H4 (cell line): ENCODE results near the gene SLC39A2. TPM values are rescaled to one million over a fixed set of nuclear protein-coding genes. Genes with fewer than 3 reads are reported as not detected.
"Not testable (repeated sequence)": the region's sequence is repeated elsewhere in the genome, so short reads cannot be mapped to it uniquely, and the experiment has no call there.

Source experiments
- DNase-seq: peaks from one replicate; pipeline ENCODE4 v3.0.0-alpha.2; 2015; ENCODE audit warnings: low spot score
- total RNA-seq: library from RNA; depleted of rRNA; stranded (reverse); fragments of >200 nt; shearing (Covaris generic); gene quantifications from 2 replicates; pipeline ENCODE4 v1.2.3, GENCODE V29; 2014

SLC39A2 gene
- total RNA-seq, 1 experiment from 2014 or later: not detected

DNA sequence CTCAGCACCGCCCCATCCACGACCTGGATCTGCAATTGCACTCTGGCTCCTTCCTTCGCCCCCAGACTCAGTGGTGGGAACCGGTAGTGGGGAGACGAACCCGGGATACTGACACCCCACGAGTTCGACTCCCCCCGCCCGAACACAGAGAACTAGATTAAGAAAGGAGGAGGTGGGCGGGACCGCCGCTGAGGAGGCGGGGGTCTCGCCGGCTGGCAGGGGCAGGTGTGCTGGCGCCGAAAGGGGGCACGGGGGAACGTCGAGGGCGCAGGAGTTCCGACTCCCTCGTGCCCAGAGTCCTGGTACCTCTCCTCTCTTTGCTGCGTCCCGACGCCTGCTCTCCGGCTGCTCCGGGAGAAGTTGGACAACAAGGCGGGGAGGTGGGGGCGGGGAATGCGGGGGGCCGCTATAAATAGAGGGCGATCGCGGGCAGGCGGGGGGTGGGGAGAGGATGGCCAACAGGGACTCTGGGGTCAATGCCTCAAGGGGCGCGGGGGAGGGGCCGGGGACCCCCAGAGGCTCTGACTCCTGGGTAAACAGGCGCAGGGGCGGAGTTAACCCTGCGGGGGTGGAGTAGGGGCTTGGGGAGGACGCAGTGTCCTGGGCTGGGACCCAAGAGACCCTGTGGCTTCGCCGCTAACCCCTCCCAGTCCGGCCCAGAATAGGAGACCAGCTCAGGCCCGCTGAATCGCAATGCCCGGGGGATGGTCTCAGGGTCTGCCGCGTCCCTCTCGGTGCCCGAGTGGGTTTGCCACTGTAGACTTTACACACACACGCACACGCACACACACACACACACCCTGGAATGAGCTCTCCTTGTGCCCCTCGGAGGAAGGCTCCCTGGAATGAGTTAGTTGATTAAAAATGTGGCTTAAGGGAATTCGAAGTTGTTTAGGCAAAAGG, 26.5 kb downstream of the SLC39A2 start:
- no peak for DNase-seq

DNA sequence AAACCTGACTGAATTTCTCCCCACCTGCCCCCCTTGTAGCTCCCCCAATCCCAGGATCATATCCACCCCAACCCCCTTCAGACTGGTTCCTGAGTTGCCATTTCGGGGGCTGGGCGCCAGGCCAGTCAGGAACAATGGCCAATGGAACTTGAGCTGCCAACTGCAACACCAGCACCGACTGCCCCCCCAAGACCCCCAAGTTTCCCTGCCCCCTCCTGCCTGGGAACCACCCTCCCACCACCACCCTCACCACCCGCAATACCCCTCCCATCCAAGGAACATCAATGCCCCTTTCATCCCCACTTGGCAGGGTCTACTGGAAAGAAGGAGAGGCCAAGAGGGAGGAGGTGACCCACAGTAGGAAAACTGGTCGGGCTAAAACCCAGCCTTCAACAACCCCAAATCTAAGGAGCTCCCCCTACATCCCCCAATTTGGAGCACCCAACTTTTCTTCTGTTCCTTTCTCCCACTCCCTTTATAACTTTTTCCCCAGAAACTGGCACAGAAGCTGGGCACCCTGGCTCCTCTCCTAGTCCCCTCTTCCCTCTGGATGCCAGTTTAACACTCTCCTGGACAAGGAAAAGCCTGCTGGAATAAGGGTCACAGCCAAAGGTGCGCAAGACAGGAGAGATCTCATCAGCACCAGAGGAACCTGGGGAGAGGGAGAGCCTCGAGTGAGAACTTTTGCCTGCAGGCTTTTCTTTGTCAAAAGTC, 27.3 kb downstream of the SLC39A2 start:
- DNase-seq: no peak

DNA sequence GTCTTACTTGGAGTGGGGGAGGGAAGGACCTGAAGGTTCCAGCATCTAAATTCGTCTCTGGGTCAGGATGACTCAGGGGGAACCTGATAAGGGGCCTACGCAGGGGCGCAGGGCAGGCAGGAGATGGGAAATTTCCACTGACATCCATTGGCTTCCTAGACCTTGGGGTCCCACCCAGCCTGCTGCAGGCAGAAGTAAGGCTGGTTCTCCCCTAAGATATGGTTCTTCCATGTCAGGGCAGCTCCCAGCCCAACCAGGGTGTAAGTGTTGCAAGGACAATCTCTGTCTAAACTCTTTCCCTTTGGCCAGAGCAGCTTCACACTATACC, 27.9 kb downstream of the SLC39A2 start:
- DNase-seq: no peak

DNA sequence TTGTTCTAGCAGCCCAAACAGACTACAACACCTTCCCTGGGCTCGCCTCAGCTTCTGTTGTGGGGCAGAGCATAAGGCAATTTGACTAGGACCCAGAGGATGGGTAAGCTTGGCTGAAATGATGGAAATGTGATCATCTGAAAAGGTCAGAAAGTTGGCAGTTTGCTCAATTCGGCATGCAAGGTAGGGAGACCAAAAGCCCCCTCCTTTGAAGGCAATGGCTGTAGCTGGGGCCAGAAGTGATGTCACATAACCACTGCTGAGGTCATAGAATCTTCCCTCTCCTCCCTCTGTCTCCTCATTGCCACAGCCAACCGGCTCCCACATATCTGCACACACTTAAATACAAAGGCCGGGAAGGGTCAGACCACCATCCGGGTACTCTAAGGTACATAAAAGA, 30.8 kb downstream of the SLC39A2 start, which contains the start of gene TPPP2:
Gene TPPP2 (plus strand): TSS at position 301 of the 400 bp plus-strand sequence. CDS start 365 bp downstream, outside the sequence.
- DNase-seq: no peak

DNA sequence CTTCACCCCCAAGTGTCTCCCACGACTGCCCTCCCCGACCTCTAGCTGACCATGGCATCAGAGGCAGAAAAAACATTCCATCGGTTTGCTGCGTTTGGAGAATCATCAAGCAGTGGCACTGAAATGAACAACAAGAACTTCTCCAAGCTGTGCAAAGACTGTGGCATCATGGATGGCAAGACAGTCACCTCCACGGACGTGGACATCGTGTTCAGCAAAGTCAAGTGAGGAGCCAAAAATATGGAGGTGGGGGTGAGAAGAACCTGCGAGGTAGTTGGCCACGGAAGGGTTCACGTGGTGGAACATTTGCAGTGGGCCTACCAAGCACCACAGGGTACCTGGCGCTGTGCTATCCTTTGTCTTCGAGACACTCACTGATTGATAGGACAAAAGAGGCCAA, 31.4 kb downstream of the SLC39A2 start:
- DNase-seq: no peak

DNA sequence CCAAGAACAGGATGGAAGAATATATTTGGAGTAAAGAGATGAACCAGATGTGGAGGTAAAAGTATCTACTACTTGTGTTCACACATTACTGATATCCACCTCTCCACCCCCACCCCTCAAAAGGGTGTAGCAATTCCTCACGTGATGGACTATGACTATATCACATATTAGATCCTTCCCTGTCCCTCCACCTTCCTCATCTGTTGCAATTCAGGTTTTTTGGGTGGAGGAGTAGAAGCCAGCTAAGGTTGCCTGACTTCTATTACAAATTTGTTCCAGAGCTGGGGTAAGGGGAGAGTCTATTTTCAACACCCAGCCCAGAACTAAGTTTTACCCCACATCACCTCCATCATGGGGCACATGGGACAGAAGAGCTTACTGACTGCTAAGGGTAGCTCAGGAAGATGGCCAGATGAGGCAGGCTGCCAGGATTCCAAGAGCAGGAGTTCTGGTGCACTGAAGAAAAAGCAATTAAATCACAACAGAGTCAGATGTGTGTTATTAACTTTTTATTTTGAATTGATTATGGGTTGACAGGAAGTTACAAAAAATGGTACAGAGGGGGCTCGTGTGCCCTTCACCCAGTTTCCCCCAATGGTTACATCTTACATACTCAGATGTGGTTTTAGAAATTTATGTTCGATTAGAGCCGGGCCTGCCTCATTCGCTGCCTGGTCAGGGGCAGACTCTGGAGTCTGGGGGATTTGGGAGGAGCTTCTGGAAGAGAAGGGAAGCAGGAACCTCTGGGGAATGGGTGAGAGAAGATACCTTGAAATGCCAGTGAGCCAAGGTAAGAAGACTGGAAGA, 33.4 kb downstream of the SLC39A2 start:
- DNase-seq: no peak

DNA sequence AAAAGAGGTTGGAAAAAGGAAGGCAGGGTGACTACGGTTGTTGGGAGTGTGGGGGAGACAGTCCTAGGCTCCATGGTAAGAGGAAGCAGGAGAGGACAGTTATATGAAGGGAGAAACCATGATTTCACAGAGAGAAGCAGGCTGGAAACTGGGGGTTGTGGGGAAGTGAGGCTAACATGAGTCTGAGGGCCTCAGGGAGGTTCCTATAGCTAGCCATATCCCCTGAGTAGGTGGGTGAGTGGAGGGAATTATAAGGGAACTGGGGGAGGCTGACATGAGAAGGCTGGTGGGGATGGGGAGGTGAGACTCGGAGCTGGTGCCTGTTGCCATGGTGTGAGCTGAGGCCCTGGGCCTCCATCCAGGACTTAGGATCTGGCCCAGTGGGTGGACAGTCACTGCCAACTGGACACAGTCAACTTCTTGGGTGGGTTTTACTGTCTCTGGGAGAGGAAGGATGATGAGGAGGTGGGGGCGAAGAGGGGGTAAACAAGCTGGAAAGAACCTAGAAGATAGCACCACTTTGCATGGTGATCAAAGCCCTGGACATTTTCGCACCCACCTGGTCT, 34.1 kb downstream of the SLC39A2 start:
- no peak for DNase-seq

DNA sequence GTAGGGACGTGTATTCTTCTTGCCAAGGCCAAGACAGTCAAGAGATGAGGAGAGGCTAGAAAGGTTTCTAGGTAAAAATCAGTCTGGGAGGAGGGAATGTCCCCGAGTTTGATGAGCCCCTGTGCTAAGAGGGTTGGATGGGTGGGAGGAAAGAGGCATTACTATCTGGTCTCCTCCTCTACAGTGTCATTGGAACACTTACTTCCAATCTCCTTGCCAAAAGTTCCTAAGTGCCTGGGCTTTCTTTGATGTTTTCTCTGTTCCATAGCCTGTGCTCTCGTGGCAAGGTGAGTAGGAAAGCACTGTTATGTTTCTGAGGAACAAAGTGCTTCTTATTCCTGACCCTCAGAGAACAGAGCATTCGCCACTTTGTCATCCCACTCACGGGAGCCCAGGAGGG, 35.6 kb downstream of the SLC39A2 start, which contains the start of gene RNASE13:
Gene RNASE13 (minus strand): TSS at position 101 of the 400 bp plus-strand sequence. CDS start 519 bp downstream, outside the sequence.
- DNase-seq: no peak

DNA sequence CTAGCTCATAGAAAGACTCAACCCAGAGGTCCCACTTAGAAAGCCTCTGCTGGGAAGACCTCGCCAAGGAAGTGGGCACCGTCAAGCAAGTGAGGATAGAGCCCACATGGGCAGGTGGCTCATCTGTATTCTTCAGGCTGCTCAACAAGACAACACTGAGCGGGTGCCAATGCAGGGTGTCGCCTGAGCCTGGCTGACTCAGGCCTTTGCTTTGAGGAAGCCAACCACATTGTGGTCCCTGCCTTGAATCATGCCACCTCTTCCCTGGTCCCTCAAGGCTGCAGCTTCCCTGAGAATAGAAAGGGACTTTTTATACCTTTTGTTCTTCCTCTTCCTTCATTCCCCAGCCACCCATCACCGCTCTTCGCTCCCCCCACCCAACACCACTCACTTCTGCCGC, 37.7 kb downstream of the SLC39A2 start:
- no peak for DNase-seq

DNA sequence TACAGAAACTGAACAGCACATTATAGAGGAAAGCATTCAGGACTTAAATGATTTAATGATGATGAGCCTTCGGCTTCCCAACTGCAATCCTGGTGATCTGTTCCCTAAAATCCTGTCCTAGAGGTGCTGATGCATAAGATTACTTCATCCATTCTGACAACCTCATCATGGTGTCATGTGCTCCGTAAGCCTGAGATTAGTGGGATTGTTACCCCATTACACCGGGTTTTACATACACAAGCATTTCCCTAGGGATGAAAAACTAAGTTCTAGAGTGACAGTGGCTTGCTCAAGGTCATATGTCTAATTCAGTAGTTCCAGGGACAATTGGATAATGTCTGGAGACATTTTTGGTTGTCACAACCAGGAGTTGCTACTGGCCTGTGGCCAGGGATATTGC, 38.1 kb downstream of the SLC39A2 start:
- no peak for DNase-seq

DNA sequence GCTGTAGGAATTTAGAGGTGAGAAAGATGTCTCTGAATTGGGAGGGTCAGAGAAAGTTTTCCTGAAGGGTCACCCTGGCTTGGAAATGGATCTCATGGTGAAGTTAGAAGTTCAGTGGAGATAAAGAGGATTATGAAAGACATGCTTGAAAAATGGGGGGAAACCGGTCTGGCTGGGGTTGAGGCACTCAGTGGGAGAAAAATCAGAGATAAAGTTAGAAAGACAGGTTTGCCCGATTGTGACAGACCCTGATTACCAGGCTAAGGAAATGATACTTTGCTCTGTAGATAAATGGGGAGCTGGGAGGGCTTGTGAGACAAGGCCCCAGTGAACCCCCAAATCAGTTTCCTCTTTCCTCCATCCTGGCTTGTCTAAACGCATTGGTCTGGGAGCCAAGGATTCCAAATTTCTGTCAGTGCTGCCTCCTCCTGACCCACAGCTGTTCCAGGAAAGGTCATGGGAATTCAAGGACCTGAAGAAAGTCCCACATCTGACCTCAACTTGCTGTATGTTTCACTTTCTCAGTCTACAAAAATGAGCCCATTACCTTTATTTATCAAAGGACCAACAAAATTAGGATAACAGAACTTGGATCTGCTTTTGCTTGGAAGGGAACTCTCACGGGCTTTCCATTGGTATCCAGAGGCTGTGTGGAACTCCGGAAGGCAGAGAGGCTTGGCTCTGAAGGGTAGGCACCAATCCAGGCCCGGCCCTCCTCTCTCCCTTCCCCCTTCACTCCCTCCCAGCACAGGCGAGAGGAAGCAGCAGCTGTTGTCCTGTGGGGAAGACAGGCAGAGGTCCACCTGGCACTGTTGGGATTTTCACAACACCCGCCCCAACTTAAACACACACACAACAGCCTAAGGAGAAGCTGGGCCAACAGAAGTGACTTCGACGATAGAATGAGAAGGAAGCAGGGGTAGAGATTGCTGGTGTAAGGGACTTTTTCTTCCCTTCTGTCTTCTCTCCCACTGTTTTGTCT, 39.6 kb downstream of the SLC39A2 start:
- DNase-seq: no peak

DNA sequence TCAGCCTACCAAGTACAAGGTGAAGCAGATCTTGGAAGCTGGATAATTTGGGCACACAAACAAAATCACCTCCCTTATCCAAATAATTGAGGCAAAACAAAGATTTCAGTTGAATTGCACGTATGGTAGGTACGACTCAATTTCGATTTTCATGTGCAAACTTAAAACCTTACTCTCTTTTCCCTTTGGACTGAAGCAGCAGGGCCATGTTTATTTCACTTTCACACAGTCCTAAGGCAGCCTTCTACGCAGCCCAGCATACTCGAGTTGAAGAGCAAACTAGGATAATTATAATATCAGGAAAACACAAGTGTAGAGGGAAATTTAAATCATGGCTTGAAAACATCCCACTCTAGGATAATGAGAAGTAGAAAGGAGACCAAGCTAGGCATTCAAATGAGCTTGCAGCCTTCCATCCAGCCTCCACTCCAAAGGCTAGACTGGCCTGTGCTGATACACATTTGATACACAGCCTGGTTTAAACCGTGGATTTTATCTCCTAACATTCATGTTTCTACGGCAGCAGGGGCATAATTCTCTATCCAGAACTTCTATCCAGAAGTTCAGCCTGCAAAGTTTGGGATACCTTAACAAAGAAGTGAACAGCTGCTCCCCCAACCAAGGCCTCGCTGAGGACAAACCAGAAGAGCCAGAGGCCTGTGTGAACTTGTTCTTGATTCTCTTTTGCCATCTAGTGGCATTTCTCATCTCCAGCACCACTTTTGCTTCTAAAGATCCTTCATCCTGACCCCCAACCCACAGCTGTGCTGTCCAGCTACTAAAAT, 40.7 kb downstream of the SLC39A2 start:
- peak; percentile 49 for DNase-seq

DNA sequence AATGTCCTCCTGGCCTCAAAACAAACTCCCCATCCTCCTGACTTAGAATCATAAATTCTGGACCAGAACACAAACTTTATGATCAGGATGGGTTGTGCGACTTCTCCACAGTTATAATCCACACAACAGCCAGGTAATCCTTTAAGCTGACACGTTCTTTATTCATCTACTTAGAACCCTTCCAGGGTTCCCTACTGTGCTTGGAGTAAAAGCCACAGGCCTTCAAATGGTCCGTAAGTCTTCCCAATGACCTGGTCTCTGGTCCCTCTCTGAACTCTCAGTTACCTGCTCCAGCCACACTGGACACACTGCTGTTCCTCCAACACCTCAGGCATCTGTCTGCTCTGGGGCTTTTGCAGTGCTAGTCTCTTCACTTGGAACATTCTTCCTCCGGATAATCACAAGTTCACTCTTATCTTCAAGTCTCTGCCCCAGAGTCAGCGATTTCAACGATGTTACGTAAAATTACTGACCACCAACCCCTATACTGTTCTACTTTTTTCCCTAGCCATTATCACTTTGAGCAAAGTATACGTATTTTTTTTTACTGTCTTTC, 41.4 kb downstream of the SLC39A2 start:
- DNase-seq: no peak

DNA sequence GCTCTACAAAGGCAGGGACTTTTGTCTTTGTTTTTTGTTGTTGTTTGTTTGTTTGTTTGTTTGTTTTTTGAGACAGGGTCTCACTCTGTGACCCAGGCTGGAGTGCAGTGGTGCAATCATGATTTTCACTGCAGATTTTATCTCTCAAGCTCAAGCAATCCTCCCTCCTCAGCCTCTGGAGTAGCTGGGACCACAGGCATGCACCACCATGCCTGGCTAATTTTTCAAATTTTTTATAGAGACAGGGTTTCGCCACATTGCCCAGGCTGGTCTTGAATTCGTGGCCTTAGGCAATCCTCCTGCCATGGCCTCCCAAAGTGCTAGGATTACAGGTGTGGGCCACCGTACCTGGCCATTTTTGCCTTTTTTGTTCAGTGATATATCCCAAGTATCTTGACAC, 41.8 kb downstream of the SLC39A2 start:
- not testable (repeated sequence) for DNase-seq

DNA sequence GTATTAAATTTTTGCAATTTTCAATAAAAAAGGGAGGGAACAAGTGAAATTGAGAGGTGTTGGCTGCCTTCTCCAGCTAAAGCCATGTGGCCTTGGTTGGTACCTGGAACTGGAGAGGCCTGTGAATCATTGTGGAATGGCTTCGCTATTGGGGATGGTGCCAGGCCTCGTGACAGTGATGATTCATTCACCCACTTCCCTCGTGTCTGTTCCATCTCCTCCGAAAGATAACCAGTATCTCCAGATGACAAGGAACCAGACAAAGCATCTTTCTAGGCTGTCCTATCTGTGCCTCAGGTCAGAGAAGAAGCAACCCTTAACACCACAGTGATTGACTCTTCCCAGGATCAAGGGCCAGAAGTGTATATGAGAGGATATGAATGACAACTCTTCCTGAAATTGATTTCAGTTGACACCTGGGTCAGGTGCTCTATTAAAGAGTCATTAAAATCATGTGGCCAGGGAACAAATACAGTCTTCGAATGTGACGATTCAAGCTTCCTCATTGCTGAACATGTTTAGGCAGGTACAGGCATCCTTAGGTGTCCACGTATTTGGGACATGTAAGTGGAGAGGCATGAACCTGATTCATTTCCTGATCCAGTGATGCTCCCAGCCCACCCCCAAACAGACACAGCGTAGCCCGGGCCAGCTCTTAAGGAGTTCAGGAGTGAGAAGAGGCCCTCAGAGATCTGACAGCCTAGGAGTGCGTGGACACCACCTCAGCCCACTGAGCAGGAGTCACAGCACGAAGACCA, 42.8 kb downstream of the SLC39A2 start, which contains the start of gene RNASE7:
Gene RNASE7 (plus strand): TSS at position 687 of the 758 bp plus-strand sequence. CDS start 631 bp downstream, outside the sequence.
- no peak for DNase-seq

DNA sequence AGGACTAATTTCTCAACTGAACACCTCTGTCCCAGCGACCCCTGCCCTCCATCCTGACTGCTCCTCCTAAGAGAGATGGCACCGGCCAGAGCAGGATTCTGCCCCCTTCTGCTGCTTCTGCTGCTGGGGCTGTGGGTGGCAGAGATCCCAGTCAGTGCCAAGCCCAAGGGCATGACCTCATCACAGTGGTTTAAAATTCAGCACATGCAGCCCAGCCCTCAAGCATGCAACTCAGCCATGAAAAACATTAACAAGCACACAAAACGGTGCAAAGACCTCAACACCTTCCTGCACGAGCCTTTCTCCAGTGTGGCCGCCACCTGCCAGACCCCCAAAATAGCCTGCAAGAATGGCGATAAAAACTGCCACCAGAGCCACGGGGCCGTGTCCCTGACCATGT, 43.8 kb downstream of the SLC39A2 start:
- DNase-seq: no peak

DNA sequence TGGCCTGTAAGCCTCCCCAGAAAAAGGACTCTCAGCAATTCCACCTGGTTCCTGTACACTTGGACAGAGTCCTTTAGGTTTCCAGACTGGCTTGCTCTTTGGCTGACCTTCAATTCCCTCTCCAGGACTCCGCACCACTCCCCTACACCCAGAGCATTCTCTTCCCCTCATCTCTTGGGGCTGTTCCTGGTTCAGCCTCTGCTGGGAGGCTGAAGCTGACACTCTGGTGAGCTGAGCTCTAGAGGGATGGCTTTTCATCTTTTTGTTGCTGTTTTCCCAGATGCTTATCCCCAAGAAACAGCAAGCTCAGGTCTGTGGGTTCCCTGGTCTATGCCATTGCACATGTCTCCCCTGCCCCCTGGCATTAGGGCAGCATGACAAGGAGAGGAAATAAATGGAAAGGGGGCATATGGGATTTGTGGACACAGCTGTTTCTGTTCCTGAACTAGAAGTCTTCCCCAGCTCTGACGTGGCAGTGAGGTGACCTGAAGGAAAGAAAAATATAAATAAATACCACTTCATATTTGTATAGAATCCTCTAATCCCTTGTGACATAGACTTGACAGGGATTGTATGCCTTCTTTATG, 44.4 kb downstream of the SLC39A2 start:
- no peak for DNase-seq

DNA sequence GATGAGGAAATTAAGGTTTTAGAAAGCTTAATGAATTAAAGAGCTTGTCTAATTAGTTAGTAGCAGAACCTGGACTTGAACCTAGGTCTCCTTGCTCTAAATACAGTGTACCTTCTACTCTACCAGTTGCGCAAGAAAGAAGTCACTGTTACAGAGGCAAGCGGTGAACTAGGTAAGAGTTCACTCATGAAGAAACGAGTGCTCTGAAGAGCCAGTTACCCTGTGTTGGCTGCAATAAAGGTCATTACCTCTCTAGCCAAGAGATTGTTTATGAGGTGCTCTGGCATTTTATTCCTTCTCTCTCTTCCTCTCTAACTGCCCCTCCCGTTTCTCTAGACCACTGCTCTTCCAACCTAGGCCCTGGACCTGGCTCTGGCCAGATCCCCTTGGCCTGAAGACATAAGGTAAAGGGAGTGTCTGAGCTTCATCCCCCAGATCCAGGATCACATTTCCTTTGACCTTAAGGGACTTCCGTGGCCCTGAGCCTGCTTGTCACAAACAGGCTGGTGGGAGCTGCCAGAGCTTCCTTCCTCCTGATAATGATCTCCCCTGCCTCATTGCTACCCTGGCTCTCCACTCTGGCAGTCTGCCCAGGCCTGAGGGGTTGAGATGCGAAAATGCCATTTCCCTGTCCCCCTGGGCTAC, 45.0 kb downstream of the SLC39A2 start:
- DNase-seq: no peak
